Keratinocyte (primary cell): ENCODE results near the gene QRSL1. TPM values are rescaled to one million over a fixed set of nuclear protein-coding genes. Genes with fewer than 3 reads are reported as not detected.
A peak's percentile ranks its signal among the peaks of the same experiment; 100 is the strongest.

ENCODE experiments used
- DNase-seq: peaks from one replicate; pipeline ENCODE4 v3.0.0-alpha.2; 2011; ENCODE audit warnings: low read depth, missing footprints, low spot score
- FAIRE-seq: peaks from 2 replicates; lab custom pipeline; 2011; peaks lifted over from hg19 to GRCh38; lab: Jason Lieb, UNC
- H2AFZ ChIP-seq: 2 replicates; pipeline ENCODE4 v1.6.0; 2012; ENCODE audit warnings: low read length, control low read depth, inconsistent platforms; ENCODE audit not compliant: control insufficient read depth
- H3K27ac ChIP-seq: 2 replicates; pipeline ENCODE4 v1.5.1; 2011; ENCODE audit warnings: low read length; ENCODE audit not compliant: control insufficient read depth, insufficient read depth
- H3K27me3 ChIP-seq: 3 replicates; pipeline ENCODE4 v1.6.0; 2011; ENCODE audit warnings: low read length; ENCODE audit not compliant: control insufficient read depth, insufficient read depth; ENCODE audit errors: extremely low read depth
- H3K36me3 ChIP-seq, 2 experiments: 2 replicates in 1 of 2; 3 replicates in 1 of 2; pipeline ENCODE4 v1.5.1; 2011; ENCODE audit warnings: low read length in 2 of 2, mild to moderate bottlenecking in 1 of 2; ENCODE audit not compliant: control insufficient read depth in 2 of 2, insufficient read depth in 2 of 2; ENCODE audit errors: extremely low read depth in 1 of 2
- H3K4me1 ChIP-seq: 3 replicates; pipeline ENCODE4 v1.5.1; 2011; ENCODE audit warnings: low read length; ENCODE audit not compliant: control insufficient read depth, insufficient read depth; ENCODE audit errors: extremely low read depth
- H3K4me2 ChIP-seq: 3 replicates; pipeline ENCODE4 v1.6.0; 2011; ENCODE audit warnings: low read depth, low read length; ENCODE audit not compliant: control insufficient read depth, insufficient read depth; ENCODE audit errors: extremely low read depth
- H3K4me3 ChIP-seq, 3 experiments: fragments of 200-600 bp in 1 of 3; sonication (generic) in 1 of 3; 2 replicates in 2 of 3; 3 replicates in 1 of 3; pipeline ENCODE4 v1.5.1; 2011 to 2016; ENCODE audit warnings: low read length in 3 of 3, mild to moderate bottlenecking in 3 of 3, control low read depth in 2 of 3, inconsistent platforms in 1 of 3, low read depth in 1 of 3, mixed read lengths in 1 of 3, mixed run types in 1 of 3, moderate library complexity in 1 of 3; ENCODE audit not compliant: control insufficient read depth in 2 of 3, insufficient read depth in 2 of 3; ENCODE audit errors: extremely low read depth in 1 of 3
- H3K79me2 ChIP-seq: 2 replicates; pipeline ENCODE4 v1.6.0; 2012; ENCODE audit warnings: low read length; ENCODE audit not compliant: control insufficient read depth, insufficient read depth
- H3K9ac ChIP-seq: 3 replicates; pipeline ENCODE4 v1.6.0; 2011; ENCODE audit warnings: low read length; ENCODE audit not compliant: control insufficient read depth, insufficient read depth; ENCODE audit errors: extremely low read depth
- H3K9me1 ChIP-seq: 3 replicates; pipeline ENCODE4 v1.6.0; 2011; ENCODE audit warnings: low read length; ENCODE audit not compliant: control insufficient read depth, insufficient read depth; ENCODE audit errors: extremely low read depth
- H3K9me3 ChIP-seq: 2 replicates; pipeline ENCODE4 v1.5.1; 2012; ENCODE audit warnings: low read depth, low read length; ENCODE audit not compliant: control insufficient read depth
- H4K20me1 ChIP-seq: 3 replicates; pipeline ENCODE4 v1.6.0; 2011; ENCODE audit warnings: low read length; ENCODE audit not compliant: control insufficient read depth, insufficient read depth; ENCODE audit errors: extremely low read depth
- CTCF ChIP-seq, 3 experiments: IDR thresholded peaks in 1 of 3; conservative IDR thresholded peaks in 1 of 3; optimal IDR thresholded peaks in 1 of 3; 2 replicates in 2 of 3; 3 replicates in 1 of 3; pipeline versions ENCODE3 to v1.5.1; 2011; ENCODE audit warnings: low read length in 3 of 3, mild to moderate bottlenecking in 3 of 3, moderate library complexity in 2 of 3, control low read depth in 1 of 3, inconsistent platforms in 1 of 3; ENCODE audit not compliant: insufficient read depth in 2 of 3; ENCODE audit errors: extremely low read depth in 1 of 3
- EZH2 ChIP-seq: IDR thresholded peaks from one replicate; pipeline ENCODE4 v1.6.1; 2012; ENCODE audit warnings: inconsistent platforms, mild to moderate bottlenecking, low read length, moderate library complexity
- dilution Hi-C: fragments of 300-500 bp; cut with MboI; formaldehyde crosslinking; loops from one replicate; pipeline ENCODE4 v1.7.0; 2020; ENCODE audit warnings: low sequenced_read_pairs; ENCODE audit not compliant: extremely low pct_ligation_motif_present
- polyA plus RNA-seq, 5 experiments: library from polyadenylated mRNA; depleted of rRNA in 3 of 5; stranded (reverse) in 3 of 5; stranded (forward) in 1 of 5; unstranded in 1 of 5; fragments of >200 nt; gene quantifications; 1 replicate in 1 of 5; 2 replicates in 3 of 5; 3 replicates in 1 of 5; pipeline versions ENCODE4 v1.2.1 to v1.2.3, GENCODE V29; 2011 to 2012; ENCODE audit warnings: missing spikeins in 2 of 5, low read depth in 1 of 5, low replicate concordance in 1 of 5
- small RNA-seq, 3 experiments: library from RNA; depleted of rRNA; stranded (forward); fragments of <200 nt; gene quantifications; one replicate each; pipeline ENCODE3, GENCODE V24; 2012; ENCODE audit warnings: low read depth in 3 of 3, low replicate concordance in 1 of 3; ENCODE audit not compliant: insufficient read length in 3 of 3

The QRSL1 gene
- polyA plus RNA-seq, 1 donor (not counting 4 experiments of a cell fraction or from before 2014, with no cell fraction given): 14.6 TPM

DNA sequence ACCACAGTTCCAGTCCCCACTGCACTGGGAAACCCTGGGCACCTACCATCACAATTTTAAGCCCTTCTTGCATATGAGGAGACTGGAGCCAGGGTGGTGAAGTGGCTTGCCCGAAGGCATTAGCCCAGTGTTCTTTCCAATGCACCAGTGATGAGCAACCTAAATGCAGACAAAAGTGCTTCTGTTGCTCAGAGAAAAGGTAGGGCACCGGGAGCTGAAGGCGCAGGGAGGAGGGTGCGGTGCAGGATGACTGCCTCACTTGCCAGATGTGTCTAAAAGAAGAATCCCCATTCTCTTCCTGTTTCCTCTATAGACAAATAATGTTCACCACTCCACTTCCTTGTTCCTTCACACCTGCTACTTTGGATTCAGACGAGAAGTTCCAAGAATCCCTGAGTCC, 86.5 kb downstream of the QRSL1 start:
- Histone ChIP-seq H4K20me1 (no peaks in the 10 kb centered on the region), H3K27ac (peak overlapping the region; percentile 85), H3K36me3 (no peaks in the 10 kb centered on the region), H3K9ac (peak overlapping the region; percentile 69), H3K4me2 (peak overlapping the region; percentile 75), H2AFZ (peak overlapping the region; percentile 75), H3K79me2 (no peaks in the 10 kb centered on the region), H3K4me1 (peaks cover 14% of the 10 kb centered on the region), H3K9me3 (no peaks in the 10 kb centered on the region), H3K9me1 (no peaks in the 10 kb centered on the region), H3K27me3 (no peaks in the 10 kb centered on the region), H3K4me3 (peak overlapping the region in 1 of 3 experiments; percentile 49)
- DNase-seq (peak; percentile 82), FAIRE-seq (peak; percentile 96)
- dilution Hi-C loops: no loop called here
- TF ChIP-seq EZH2: no peak
- no peak for TF ChIP-seq CTCF (optimal IDR thresholded peaks at IDR 0.05 in 1 of 3, IDR thresholded peaks at IDR 0.05 in 1 of 3, conservative IDR thresholded peaks at IDR 0.05 in 1 of 3; ENCODE audit: extremely low read depth in 1 of 3, insufficient read depth in 2 of 3, low read length in 3 of 3)

DNA sequence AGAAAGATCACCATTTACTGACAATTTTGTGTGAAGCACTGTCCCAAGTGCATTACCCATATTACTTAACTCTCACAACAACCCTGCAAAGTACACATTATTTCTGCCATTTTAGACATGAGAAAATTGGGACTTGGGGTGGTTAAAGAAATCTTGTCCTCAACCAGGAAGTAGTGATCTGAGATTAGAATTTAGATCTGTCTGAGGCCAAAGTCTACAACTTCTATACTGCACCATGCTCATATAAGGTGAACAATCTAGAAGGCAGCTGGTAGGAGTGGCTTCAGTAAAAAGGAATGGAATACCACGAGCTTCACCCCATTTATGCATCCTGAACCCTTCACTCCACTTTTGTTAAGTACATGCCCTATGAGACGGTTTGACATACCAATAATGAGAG, 87.6 kb downstream of the QRSL1 start:
- no peak for DNase-seq
- Histone ChIP-seq H3K9me3 (no peaks in the 10 kb centered on the region), H3K27me3 (no peaks in the 10 kb centered on the region), H3K36me3 (no peaks in the 10 kb centered on the region), H3K4me3 (no peak overlapping the region), H3K4me2 (no peak overlapping the region), H3K4me1 (peaks cover 21% of the 10 kb centered on the region), H2AFZ (no peak overlapping the region), H3K79me2 (no peaks in the 10 kb centered on the region), H3K9me1 (no peaks in the 10 kb centered on the region), H3K27ac (no peak overlapping the region), H4K20me1 (no peaks in the 10 kb centered on the region), H3K9ac (no peak overlapping the region)
- FAIRE-seq: no peak
- TF ChIP-seq EZH2: no peak
- dilution Hi-C loops: no loop called here

Small RNA genes within 50 kb of the gene (small RNA-seq; reads per million reads assigned to genes)
- 0 reads per million in 3 experiments for gene RNU6-527P

Other genes starting within 250 kb of the QRSL1 start
- gene RTN4IP1, start 80 bp upstream of the QRSL1 start, polyA plus RNA-seq: 4.2 to 8.7 TPM (median 8.0 TPM) in 3 replicates